A549 treated with ZK216348 at 1 μM for 4 hours (cell line): ENCODE results near the gene ANXA5. TPM values are rescaled to one million over a fixed set of nuclear protein-coding genes. Genes with fewer than 3 reads are reported as not detected.

ENCODE experiments used
- total RNA-seq: library from RNA; stranded (reverse); fragments of 200-300 nt; extraction: Qiagen RNA extraction; gene quantifications from 5 replicates; pipeline ENCODE4 v1.2.3, GENCODE V29; 2022; ENCODE audit warnings: low read depth

ANXA5 gene
- 474 to 575 TPM (median 497 TPM) in 5 replicates for total RNA-seq

DNA sequence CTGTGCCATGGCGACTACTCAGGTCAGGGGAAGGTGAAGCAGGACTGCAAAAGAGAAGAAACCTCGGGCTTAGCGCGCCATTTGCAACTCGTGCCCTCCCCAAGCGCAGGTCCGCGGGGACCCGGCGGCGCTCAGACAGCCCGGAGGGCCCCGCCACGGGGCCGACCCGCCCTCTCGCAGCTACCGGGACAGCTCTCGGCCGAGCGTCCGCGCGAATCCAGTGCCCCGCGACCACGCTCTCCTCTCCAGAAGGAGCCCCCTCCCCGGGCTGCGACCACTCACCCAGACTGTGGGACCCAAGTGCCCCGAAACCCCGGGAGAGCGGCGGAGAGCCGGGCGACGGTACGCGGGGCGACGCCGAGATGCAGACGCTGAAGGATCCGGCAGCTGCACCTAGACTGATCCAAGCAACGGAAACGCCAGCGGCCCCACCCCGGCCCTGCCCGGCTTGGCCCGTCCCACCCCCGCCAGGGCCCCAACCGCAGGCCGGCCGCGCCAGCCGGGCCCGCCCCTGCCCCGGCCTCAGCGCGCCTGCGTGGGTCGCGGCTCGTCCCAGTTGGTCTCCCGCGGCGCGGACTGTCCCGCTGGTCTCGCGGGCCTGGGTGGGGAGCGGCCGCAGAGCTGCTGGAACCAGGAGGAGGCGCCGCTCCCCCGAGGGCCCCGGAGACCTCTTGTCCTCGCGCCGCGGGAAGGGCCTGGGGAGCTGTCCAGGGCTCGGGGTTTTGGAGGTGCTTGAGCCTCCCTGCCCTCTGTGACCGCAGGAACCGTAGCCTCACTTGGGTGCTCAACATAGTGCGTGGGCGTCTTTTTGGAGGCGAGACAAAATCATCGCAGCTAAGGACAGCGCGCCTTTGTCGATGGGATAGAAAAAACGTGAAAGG, at the start of gene ANXA5:
TSS of gene ANXA5 (minus strand) at position 400 of the 881 bp plus-strand sequence. CDS start at position 9, 391 bp downstream.

Other genes with a start within 250 kb of the ANXA5 start
- 0.13 to 0.33 TPM (median 0.25 TPM) in 4 of 5 replicates, not detected in the other for gene SMIM43, start 68.2 kb upstream of the ANXA5 start, total RNA-seq
- 27.0 to 40.5 TPM (median 29.8 TPM) in 5 replicates for gene EXOSC9, start 104.3 kb upstream of the ANXA5 start, total RNA-seq
- gene CCNA2, start 126.9 kb upstream of the ANXA5 start, total RNA-seq = 31.8 to 49.6 TPM (median 45.6 TPM) in 5 replicates
- gene BBS7, start 173.5 kb upstream of the ANXA5 start, total RNA-seq = 10.7 to 16.8 TPM (median 14.3 TPM) in 5 replicates